Gastroesophageal sphincter (tissue), 4 donors: ENCODE results near the gene DIAPH3. TPM values are rescaled to one million over a fixed set of nuclear protein-coding genes. Genes with fewer than 3 reads are reported as not detected.

Experiments used
- ATAC-seq: fragments of 150-250 bp; one replicate; pipeline ENCODE4 v1.9.1; 2016; ENCODE audit warnings: mild to moderate bottlenecking, moderate library complexity
- H3K27ac ChIP-seq, 4 donors: fragments of 200-600 bp; sonication (generic) in 3 of 4; 1 replicate in 3 of 4; 2 replicates in 1 of 4; pipeline ENCODE4 v1.5.1; 2016 to 2019
- H3K27me3 ChIP-seq: fragments of 200-600 bp; sonication (generic); one replicate; pipeline ENCODE4 v1.5.1; 2019
- H3K36me3 ChIP-seq, 2 donors: fragments of 200-600 bp; sonication (generic); one replicate each; pipeline ENCODE4 v1.5.1; 2019; ENCODE audit warnings: control low read depth in 1 of 2
- H3K4me1 ChIP-seq, 3 donors: fragments of 200-600 bp; sonication (generic); 1 replicate in 2 of 3; 2 replicates in 1 of 3; pipeline ENCODE4 v1.5.1; 2016 to 2019; ENCODE audit warnings: control low read depth in 2 of 3
- H3K4me3 ChIP-seq, 2 donors: fragments of 200-600 bp; sonication (generic); one replicate each; pipeline ENCODE4 v1.5.1; 2019; ENCODE audit warnings: mild to moderate bottlenecking in 1 of 2, moderate library complexity in 1 of 2
- H3K9me3 ChIP-seq, 3 donors: fragments of 200-600 bp; sonication (generic); one replicate each; pipeline ENCODE4 v1.5.1; 2017 to 2019; ENCODE audit warnings: control low read depth in 2 of 3
- CTCF ChIP-seq, 4 experiments: fragments of 200-600 bp in 2 of 4; fragments of 450-650 bp in 2 of 4; sonication (generic) in 1 of 4; IDR thresholded peaks; one replicate each; pipeline ENCODE4 v1.5.1; 2017 to 2019; ENCODE audit warnings: antibody characterized with exemption in 4 of 4, mild to moderate bottlenecking in 2 of 4, moderate library complexity in 2 of 4
- EP300 ChIP-seq: sonication (generic); formaldehyde crosslinking; IDR thresholded peaks from one replicate; pipeline ENCODE4 v1.6.1; 2017; ENCODE audit warnings: antibody characterized with exemption, mild to moderate bottlenecking
- POLR2A ChIP-seq, 2 donors: fragments of 450-650 bp; IDR thresholded peaks; one replicate each; pipeline ENCODE4 v1.6.1; 2017; ENCODE audit warnings: antibody characterized with exemption in 2 of 2, mild to moderate bottlenecking in 2 of 2, moderate library complexity in 1 of 2
- POLR2AphosphoS5 ChIP-seq: sonication (generic); formaldehyde crosslinking; IDR thresholded peaks from one replicate; pipeline ENCODE4 v1.6.1; 2017; ENCODE audit warnings: antibody characterized with exemption
- WGBS, 2 donors: methylation state at CpG; one replicate each; pipeline ENCODE4 v1.1.5; 2018; ENCODE audit warnings: low coverage in 1 of 2; 5-methylcytosine and 5-hydroxymethylcytosine counted together
- total RNA-seq, 4 donors: library from RNA; depleted of rRNA; stranded (reverse); fragments of >200 nt; gene quantifications; one replicate each; pipeline ENCODE4 v1.1.0, GENCODE V29; 2016

The DIAPH3 gene
- total RNA-seq, 4 donors from 2014 or later = 0.13 to 1.7 (median 0.49) TPM; not detected in 1

GRCh38 chr13:59641261-59641660 is 522.5 kb downstream of the DIAPH3 start:
- ATAC-seq = no peak
- WGBS, 2 donors = 87 to 88% methylated on average over 2 to 3 of the region's 3 CpGs
- H3K27me3 ChIP-seq = no peaks in the 10 kb centered on the region
- H3K36me3 ChIP-seq = no peaks in the 10 kb centered on the region
- H3K4me1 ChIP-seq = no peaks in the 10 kb centered on the region
- TF ChIP-seq CTCF (IDR thresholded peaks at IDR 0.05) = no peak
- no peak for TF ChIP-seq EP300
- no peak for TF ChIP-seq POLR2AphosphoS5
- no peak for TF ChIP-seq POLR2A (IDR thresholded peaks at IDR 0.05)
- H3K9me3 ChIP-seq = no peaks in the 10 kb centered on the region
- no peak overlapping the region for H3K4me3 ChIP-seq
- H3K27ac ChIP-seq = no peak overlapping the region

- TF ChIP-seq CTCF (IDR thresholded peaks at IDR 0.05) = no peak
- TF ChIP-seq POLR2AphosphoS5 = no peak
- no peak for TF ChIP-seq POLR2A (IDR thresholded peaks at IDR 0.05)
- no peak for TF ChIP-seq EP300
- no peak overlapping the region for H3K4me3 ChIP-seq
- no peak for ATAC-seq
- no peaks in the 10 kb centered on the region for H3K9me3 ChIP-seq
- no peaks in the 10 kb centered on the region for H3K36me3 ChIP-seq
- 40% methylated on average over 1 of the region's 1 CpG; no CpG with 5 or more reads in 1 of the 2 donors for WGBS, 2 donors
- no peak overlapping the region for H3K27ac ChIP-seq
- H3K4me1 ChIP-seq = no peaks in the 10 kb centered on the region
- no peaks in the 10 kb centered on the region for H3K27me3 ChIP-seq
Measured at GRCh38 chr13:59638404-59638803, 525.3 kb downstream of the DIAPH3 start.

- ATAC-seq = no peak
- H3K4me3 ChIP-seq = no peak overlapping the region
- H3K9me3 ChIP-seq = no peaks in the 10 kb centered on the region
- no peaks in the 10 kb centered on the region for H3K36me3 ChIP-seq
- H3K27me3 ChIP-seq = no peaks in the 10 kb centered on the region
- WGBS, 2 donors = 88 to 90% methylated on average over 4 to 5 of the region's 6 CpGs
- H3K27ac ChIP-seq = no peak overlapping the region
- TF ChIP-seq CTCF (IDR thresholded peaks at IDR 0.05) (no peak), POLR2AphosphoS5 (no peak), POLR2A (IDR thresholded peaks at IDR 0.05) (no peak), EP300 (no peak)
- peaks cover 0 to 18% (median 3%) of the 10 kb centered on the region in 3 donors for H3K4me1 ChIP-seq
Measured at GRCh38 chr13:59635589-59635988, 528.1 kb downstream of the DIAPH3 start.

- Histone ChIP-seq H3K4me3 (no peak overlapping the region), H3K27me3 (no peaks in the 10 kb centered on the region), H3K9me3 (no peaks in the 10 kb centered on the region), H3K36me3 (no peaks in the 10 kb centered on the region), H3K4me1 (peaks cover 0 to 18% (median 3%) of the 10 kb centered on the region in 3 donors), H3K27ac (no peak overlapping the region)
- TF ChIP-seq POLR2AphosphoS5 = peak; percentile 23
- TF ChIP-seq EP300 = no peak
- no peak for TF ChIP-seq POLR2A (IDR thresholded peaks at IDR 0.05)
- TF ChIP-seq CTCF (IDR thresholded peaks at IDR 0.05) = no peak
- 78 to 90% methylated on average over 4 to 9 of the region's 9 CpGs for WGBS, 2 donors
- ATAC-seq = peak; percentile 65
Measured at GRCh38 chr13:59633290-59633689, 530.4 kb downstream of the DIAPH3 start.

- no peak for ATAC-seq
- WGBS, 2 donors = 44% methylated on average over 1 of the region's 1 CpG; no CpG with 5 or more reads in 1 of the 2 donors
- no peak overlapping the region for H3K27ac ChIP-seq
- no peaks in the 10 kb centered on the region for H3K27me3 ChIP-seq
- H3K4me3 ChIP-seq = no peak overlapping the region
- H3K4me1 ChIP-seq = peaks cover 0 to 18% (median 3%) of the 10 kb centered on the region in 3 donors
- TF ChIP-seq POLR2AphosphoS5 = no peak
- TF ChIP-seq CTCF (IDR thresholded peaks at IDR 0.05) = no peak
- no peak for TF ChIP-seq EP300
- no peak for TF ChIP-seq POLR2A (IDR thresholded peaks at IDR 0.05)
- no peaks in the 10 kb centered on the region for H3K36me3 ChIP-seq
- no peaks in the 10 kb centered on the region for H3K9me3 ChIP-seq
Measured at GRCh38 chr13:59631271-59631670, 532.5 kb downstream of the DIAPH3 start.
